Vagina (tissue), 2 donors: ENCODE measurements around the gene SMIM35. TPM values are rescaled to one million over a fixed set of nuclear protein-coding genes. Genes with fewer than 3 reads are reported as not detected.

Experiments used
- DNase-seq, 2 donors: peaks; one replicate each; pipeline ENCODE4 v3.0.0-alpha.2; 2017; ENCODE audit errors: extremely low spot score in 2 of 2
- H3K27ac ChIP-seq: fragments of 200-600 bp; sonication (generic); one replicate; pipeline ENCODE4 v1.5.1; 2019
- H3K27me3 ChIP-seq: fragments of 200-600 bp; sonication (generic); one replicate; pipeline ENCODE4 v1.5.1; 2019
- H3K36me3 ChIP-seq, 2 donors: fragments of 200-600 bp; sonication (generic); one replicate each; pipeline ENCODE4 v1.5.1; 2017 to 2019
- H3K4me1 ChIP-seq: fragments of 200-600 bp; sonication (generic); one replicate; pipeline ENCODE4 v1.5.1; 2019
- H3K4me3 ChIP-seq, 2 donors: fragments of 200-600 bp; sonication (generic); 1 replicate in 1 of 2; 2 replicates in 1 of 2; pipeline ENCODE4 v1.5.1; 2016 to 2019
- H3K9me3 ChIP-seq: fragments of 200-600 bp; sonication (generic); one replicate; pipeline ENCODE4 v1.5.1; 2019
- CTCF ChIP-seq, 3 experiments: fragments of 450-650 bp in 2 of 3; fragments of 200-600 bp in 1 of 3; sonication (generic) in 1 of 3; IDR thresholded peaks; one replicate each; pipeline ENCODE4 v1.5.1; 2017 to 2019; ENCODE audit warnings: antibody characterized with exemption in 3 of 3, mild to moderate bottlenecking in 2 of 3, moderate library complexity in 2 of 3
- POLR2A ChIP-seq, 2 donors: fragments of 450-650 bp; IDR thresholded peaks; one replicate each; pipeline ENCODE4 v1.6.1; 2017; ENCODE audit warnings: antibody characterized with exemption in 2 of 2, mild to moderate bottlenecking in 2 of 2, moderate library complexity in 2 of 2
- POLR2AphosphoS5 ChIP-seq, 2 donors: sonication (generic); formaldehyde crosslinking; IDR thresholded peaks; one replicate each; pipeline ENCODE4 v1.9.0; 2017; ENCODE audit warnings: antibody characterized with exemption in 2 of 2, mild to moderate bottlenecking in 2 of 2, low read depth in 1 of 2; ENCODE audit not compliant: insufficient read depth in 1 of 2
- intact Hi-C: fragments of 100-400 bp; cut with DNase I; formaldehyde crosslinking; loops from one replicate; pipeline ENCODE4 v1.15.1; 2023
- total RNA-seq: library from RNA; depleted of rRNA; stranded (reverse); fragments of >200 nt; gene quantifications from one replicate; pipeline ENCODE4 v1.2.3, GENCODE V29; 2016

SMIM35 gene
- total RNA-seq, 1 donor from 2014 or later: not detected

- intact Hi-C loops: no loop called here
- TF ChIP-seq POLR2A (IDR thresholded peaks at IDR 0.05): no peak
- no peak for TF ChIP-seq POLR2AphosphoS5 (IDR thresholded peaks at IDR 0.05; ENCODE audit: insufficient read depth in 1 of 2, low read depth in 1 of 2)
- no peak for TF ChIP-seq CTCF (IDR thresholded peaks at IDR 0.05)
- no peaks in the 10 kb centered on the region for H3K4me1 ChIP-seq
- no peaks in the 10 kb centered on the region for H3K27me3 ChIP-seq
- H3K36me3 ChIP-seq: no peaks in the 10 kb centered on the region
- H3K9me3 ChIP-seq: no peaks in the 10 kb centered on the region
- no peak overlapping the region for H3K27ac ChIP-seq
- DNase-seq: no peak
- H3K4me3 ChIP-seq: no peak overlapping the region
Measured at GRCh38 chr11:118099838-118100556, 13.2 kb upstream of the SMIM35 start.

- Histone ChIP-seq H3K36me3 (no peaks in the 10 kb centered on the region), H3K4me3 (no peak overlapping the region), H3K27me3 (no peaks in the 10 kb centered on the region), H3K27ac (no peak overlapping the region), H3K9me3 (no peaks in the 10 kb centered on the region), H3K4me1 (no peaks in the 10 kb centered on the region)
- no peak for DNase-seq
- TF ChIP-seq POLR2A (IDR thresholded peaks at IDR 0.05): no peak
- no peak for TF ChIP-seq POLR2AphosphoS5 (IDR thresholded peaks at IDR 0.05; ENCODE audit: insufficient read depth in 1 of 2, low read depth in 1 of 2)
- no peak for TF ChIP-seq CTCF (IDR thresholded peaks at IDR 0.05)
- intact Hi-C loops: no loop called here
Measured at GRCh38 chr11:118098996-118099837, 12.5 kb upstream of the SMIM35 start.

- H3K27me3 ChIP-seq: no peaks in the 10 kb centered on the region
- no peaks in the 10 kb centered on the region for H3K36me3 ChIP-seq
- H3K9me3 ChIP-seq: no peaks in the 10 kb centered on the region
- H3K4me3 ChIP-seq: no peak overlapping the region
- intact Hi-C loops: no loop called here
- no peak overlapping the region for H3K27ac ChIP-seq
- TF ChIP-seq POLR2A (IDR thresholded peaks at IDR 0.05): no peak
- no peak for TF ChIP-seq CTCF (IDR thresholded peaks at IDR 0.05)
- no peak for TF ChIP-seq POLR2AphosphoS5 (IDR thresholded peaks at IDR 0.05; ENCODE audit: insufficient read depth in 1 of 2, low read depth in 1 of 2)
- DNase-seq: no peak
- no peaks in the 10 kb centered on the region for H3K4me1 ChIP-seq
Measured at GRCh38 chr11:118095967-118096367, 9.2 kb upstream of the SMIM35 start.

GRCh38 chr11:118095493-118095892 is 8.7 kb upstream of the SMIM35 start:
- TF ChIP-seq CTCF (IDR thresholded peaks at IDR 0.05) (no peak), POLR2A (IDR thresholded peaks at IDR 0.05) (no peak), POLR2AphosphoS5 (IDR thresholded peaks at IDR 0.05; ENCODE audit: insufficient read depth in 1 of 2, low read depth in 1 of 2) (no peak)
- no peaks in the 10 kb centered on the region for H3K4me1 ChIP-seq
- no peaks in the 10 kb centered on the region for H3K27me3 ChIP-seq
- no peaks in the 10 kb centered on the region for H3K9me3 ChIP-seq
- no peak for DNase-seq
- H3K4me3 ChIP-seq: no peak overlapping the region
- H3K36me3 ChIP-seq: no peaks in the 10 kb centered on the region
- intact Hi-C loops: no loop called here
- H3K27ac ChIP-seq: no peak overlapping the region
